Uterus (tissue), 2 donors: Measurements from ENCODE around the gene TBXAS1.

Experiments used
- CTCF ChIP-seq, 4 experiments: fragments of 200-600 bp in 2 of 4; fragments of 450-650 bp in 2 of 4; sonication (generic) in 2 of 4; IDR thresholded peaks; one replicate each; pipeline ENCODE4 v1.5.1; 2016 to 2019; ENCODE audit warnings: antibody characterized with exemption in 4 of 4, mild to moderate bottlenecking in 2 of 4, moderate library complexity in 1 of 4
- POLR2A ChIP-seq, 2 donors: fragments of 450-650 bp; IDR thresholded peaks; one replicate each; pipeline ENCODE4 v1.6.1; 2016; ENCODE audit warnings: antibody characterized with exemption in 2 of 2, mild to moderate bottlenecking in 1 of 2, moderate library complexity in 1 of 2

- no peak for TF ChIP-seq CTCF (IDR thresholded peaks at IDR 0.05)
- TF ChIP-seq POLR2A (IDR thresholded peaks at IDR 0.05) = no peak
Observed at GRCh38 chr7:139901901-139902300, 72.8 kb downstream of the TBXAS1 start.
